ENCODE measurements around the gene HYPK. TPM values are rescaled to one million over a fixed set of nuclear protein-coding genes. Genes with fewer than 3 reads are reported as not detected.
"Not testable (repeated sequence)": the region's sequence is repeated elsewhere in the genome, so short reads cannot be mapped to it uniquely, and the experiment has no call there.

The HYPK gene
- total RNA-seq, 4 donors from 2014 or later, result 13.0 to 38.0 (median 21.5) TPM

DNA sequence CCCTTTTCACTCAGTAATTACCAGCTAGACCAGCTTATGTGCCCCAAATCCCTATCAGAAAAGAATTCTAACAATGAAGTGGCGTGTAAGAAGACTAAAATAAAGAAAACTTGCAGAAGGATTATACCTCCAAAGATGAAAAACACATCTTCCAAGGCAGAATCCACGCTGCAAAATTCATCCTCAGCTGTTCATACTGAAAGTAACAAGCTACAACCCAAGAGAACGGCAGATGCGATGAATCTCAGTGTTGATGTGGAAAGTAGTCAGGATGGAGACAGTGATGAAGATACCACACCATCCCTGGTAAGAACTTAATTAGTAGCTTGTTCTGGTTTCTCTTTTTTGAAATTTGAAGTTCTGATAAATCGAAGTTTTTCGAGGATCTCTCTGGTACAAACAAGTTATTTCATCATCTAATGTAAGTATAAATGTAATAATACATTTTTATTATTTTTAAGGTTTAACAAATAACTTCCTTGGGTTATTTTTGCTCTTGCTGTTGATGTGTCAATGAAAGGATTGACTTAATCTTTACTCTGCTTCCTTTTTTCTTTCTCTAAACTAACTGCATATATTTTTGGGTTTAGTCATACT, 27.8 kb downstream of the HYPK start:
- TF ChIP-seq, protein P1, sequence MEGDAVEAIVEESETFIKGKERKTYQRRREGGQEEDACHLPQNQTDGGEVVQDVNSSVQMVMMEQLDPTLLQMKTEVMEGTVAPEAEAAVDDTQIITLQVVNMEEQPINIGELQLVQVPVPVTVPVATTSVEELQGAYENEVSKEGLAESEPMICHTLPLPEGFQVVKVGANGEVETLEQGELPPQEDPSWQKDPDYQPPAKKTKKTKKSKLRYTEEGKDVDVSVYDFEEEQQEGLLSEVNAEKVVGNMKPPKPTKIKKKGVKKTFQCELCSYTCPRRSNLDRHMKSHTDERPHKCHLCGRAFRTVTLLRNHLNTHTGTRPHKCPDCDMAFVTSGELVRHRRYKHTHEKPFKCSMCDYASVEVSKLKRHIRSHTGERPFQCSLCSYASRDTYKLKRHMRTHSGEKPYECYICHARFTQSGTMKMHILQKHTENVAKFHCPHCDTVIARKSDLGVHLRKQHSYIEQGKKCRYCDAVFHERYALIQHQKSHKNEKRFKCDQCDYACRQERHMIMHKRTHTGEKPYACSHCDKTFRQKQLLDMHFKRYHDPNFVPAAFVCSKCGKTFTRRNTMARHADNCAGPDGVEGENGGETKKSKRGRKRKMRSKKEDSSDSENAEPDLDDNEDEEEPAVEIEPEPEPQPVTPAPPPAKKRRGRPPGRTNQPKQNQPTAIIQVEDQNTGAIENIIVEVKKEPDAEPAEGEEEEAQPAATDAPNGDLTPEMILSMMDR (IDR thresholded peaks at IDR 0.05), result no peak
- TF ChIP-seq POLR2A (IDR thresholded peaks at IDR 0.05), result no peak
- Histone ChIP-seq H3K27me3 (no peaks in the 10 kb centered on the region), H3K9me3 (no peaks in the 10 kb centered on the region), H3K4me3 (peak overlapping the region in 1 of 4 donors; percentile 65), H3K36me3 (no peaks in the 10 kb centered on the region), H3K4me1 (peaks cover 0 to 40% (median 9%) of the 10 kb centered on the region in 4 donors), H3K27ac (peak overlapping the region in 3 of 4 donors; percentile 67 to 77 (median 75))
- DNase-seq, result no peak

DNA sequence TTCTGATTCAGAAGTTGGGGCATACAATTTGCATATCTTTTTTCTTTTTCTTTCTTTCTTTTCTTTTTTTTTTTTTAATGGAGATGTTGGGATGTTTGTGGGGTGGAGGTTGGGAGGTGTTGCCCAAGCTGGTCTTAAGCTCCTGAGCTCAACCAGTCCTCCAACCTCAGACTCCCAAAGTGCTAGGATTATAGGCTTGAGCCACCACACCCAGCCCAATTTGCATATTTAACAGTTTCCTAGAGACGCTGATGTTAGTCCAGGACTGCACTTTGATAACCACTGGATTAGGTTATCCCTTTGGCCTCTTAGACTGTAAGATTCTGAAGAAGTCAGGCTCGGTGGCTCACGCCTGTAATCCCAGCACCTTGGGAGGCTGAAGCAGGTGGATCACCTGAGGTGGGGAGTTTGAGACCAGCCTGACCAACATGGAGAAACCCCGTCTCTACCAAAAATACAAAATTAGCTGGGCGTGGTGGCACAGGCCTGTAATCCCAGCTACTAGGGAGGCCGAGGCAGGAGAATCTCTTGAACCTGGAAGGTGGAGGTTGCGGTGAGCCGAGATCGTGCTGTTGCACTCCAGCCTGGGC, 29.6 kb downstream of the HYPK start:
- H3K4me1 ChIP-seq, result peaks cover 0 to 31% (median 6%) of the 10 kb centered on the region in 4 donors
- not testable (repeated sequence) for DNase-seq, H3K36me3 ChIP-seq

DNA sequence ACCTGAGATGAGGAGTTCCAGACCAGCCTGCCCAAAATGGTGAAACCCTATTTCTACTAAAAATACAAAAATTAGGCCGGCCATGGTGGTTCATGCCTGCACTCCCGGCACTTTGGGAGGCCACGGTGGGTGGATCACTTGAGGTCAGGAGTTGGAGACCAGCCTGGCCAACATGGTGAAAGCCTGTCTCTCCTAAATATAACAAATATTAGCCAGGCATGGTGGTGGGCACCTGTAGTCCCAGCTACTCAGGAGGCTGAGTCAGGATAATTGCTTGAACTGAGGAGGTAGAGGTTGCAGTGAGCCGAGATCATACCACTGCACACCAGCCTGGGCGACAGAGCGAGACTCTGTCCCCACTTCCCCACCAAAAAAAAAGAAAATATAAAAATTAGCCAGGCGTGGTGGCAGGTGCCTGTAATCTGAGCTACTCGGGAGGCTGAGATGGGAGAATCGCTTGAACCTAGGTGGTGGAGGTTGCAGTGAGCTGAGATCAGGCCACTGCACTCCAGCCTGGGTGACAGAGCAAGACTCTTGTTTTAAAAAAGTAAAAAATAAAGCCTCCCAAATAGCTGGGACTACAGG, 30.4 kb downstream of the HYPK start:
- H3K27ac ChIP-seq, H3K4me3 ChIP-seq, DNase-seq, H3K9me3 ChIP-seq, H3K27me3 ChIP-seq, H3K36me3 ChIP-seq: not testable (repeated sequence)
- H3K4me1 ChIP-seq, result peaks cover 0 to 30% (median 6%) of the 10 kb centered on the region in 4 donors

More for the DNA sequence above, 29.6 kb downstream of the HYPK start:
- H3K27me3 ChIP-seq, H3K4me3 ChIP-seq, H3K9me3 ChIP-seq, H3K27ac ChIP-seq: not testable (repeated sequence)

DNA sequence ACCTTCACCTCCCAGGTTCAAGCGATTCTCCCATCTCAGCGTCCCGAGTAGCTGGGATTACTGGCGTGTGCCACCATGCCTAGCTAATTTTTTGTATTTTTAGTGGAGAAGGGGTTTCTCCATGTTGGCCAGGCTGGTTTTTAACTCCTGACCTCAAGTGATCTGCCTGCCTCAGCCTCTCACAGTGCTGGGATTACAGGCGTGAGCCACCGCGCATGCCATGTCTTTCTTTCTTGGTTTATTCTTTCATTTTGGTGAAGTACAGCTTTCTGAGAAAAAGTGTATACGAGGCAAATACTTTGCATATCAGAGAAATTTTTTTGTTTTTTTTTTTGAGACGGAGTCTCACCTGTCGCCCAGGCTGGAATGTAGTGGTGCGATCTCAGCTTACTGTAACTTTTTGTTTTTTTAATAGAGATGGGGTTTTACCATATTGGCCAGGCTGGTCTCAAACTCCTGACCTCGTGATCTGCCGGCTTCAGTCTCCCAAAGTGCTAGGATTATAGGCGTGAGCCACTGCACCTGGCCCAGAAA, 31.2 kb downstream of the HYPK start:
- H3K4me3 ChIP-seq, DNase-seq, H3K27me3 ChIP-seq, H3K27ac ChIP-seq, H3K9me3 ChIP-seq, H3K36me3 ChIP-seq: not testable (repeated sequence)
- peaks cover 0 to 22% (median 6%) of the 10 kb centered on the region in 4 donors for H3K4me1 ChIP-seq

DNA sequence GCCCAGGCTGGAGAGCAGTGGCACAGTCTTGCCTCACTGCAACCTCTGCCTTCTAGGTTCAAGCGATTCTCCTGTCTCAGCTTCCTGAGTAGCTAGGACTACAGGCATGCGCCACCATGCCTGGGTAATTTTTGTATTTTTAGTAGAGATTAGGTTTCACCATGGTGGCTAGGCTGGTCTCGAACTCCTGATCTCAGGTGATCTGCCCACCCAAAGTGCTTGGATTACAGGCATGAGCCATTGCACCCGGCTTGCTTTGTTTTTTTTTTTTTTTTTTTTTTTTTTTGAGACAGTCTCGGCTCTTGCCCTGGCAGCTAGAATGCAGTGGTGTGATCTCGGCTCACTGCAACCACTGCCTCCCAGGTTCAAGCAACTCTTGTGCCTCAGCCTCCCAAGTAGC, 32.1 kb downstream of the HYPK start:
- H3K36me3 ChIP-seq, H3K27me3 ChIP-seq, H3K27ac ChIP-seq, H3K9me3 ChIP-seq, H3K4me3 ChIP-seq, DNase-seq: not testable (repeated sequence)
- H3K4me1 ChIP-seq, result peaks cover 0 to 15% (median 6%) of the 10 kb centered on the region in 4 donors

DNA sequence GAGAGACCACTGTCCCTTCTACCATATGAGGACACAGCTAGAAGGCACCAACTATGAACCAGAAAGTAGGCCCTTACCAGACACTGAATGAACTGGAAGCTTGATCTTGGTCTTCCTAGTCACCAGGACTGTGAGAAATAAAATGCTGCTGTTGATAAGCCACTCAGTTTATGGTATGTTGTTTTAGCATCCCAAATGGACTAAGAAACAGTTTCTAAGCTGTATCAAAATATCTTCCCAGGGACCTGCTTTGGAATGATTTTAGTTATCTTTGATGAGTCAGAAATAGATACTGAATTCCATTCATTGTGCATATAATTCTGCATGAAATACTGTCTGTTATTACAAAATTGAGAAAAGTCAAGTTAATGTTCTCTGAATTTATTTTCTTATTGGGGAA, 45.0 kb downstream of the HYPK start:
- Histone ChIP-seq H3K27me3 (no peaks in the 10 kb centered on the region), H3K27ac (no peak overlapping the region), H3K36me3 (peaks cover 0 to 9% (median 0%) of the 10 kb centered on the region in 3 donors), H3K4me1 (no peaks in the 10 kb centered on the region), H3K4me3 (no peak overlapping the region), H3K9me3 (no peaks in the 10 kb centered on the region)
- TF ChIP-seq, protein P1 (IDR thresholded peaks at IDR 0.05), result no peak
- TF ChIP-seq POLR2A (IDR thresholded peaks at IDR 0.05), result no peak
- no peak for DNase-seq

DNA sequence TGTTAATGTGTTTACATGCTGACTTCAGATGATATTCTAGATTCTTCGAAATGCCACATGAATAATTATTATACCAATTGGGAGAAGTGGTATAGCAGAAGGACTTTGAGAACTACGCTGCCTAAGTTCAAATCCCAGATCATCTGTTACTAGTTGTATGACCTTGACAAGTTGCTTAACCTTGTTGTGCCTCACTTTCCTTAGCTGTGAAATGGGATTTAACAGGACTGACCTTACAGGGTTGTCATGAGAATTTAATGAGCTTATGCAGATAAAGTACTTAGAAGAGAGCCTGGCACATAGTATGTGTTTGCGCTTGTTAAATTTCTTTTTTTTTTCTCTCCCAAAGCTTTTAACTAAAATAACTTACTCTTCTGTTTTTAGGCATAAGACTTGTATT, 50.9 kb downstream of the HYPK start:
- no peaks in the 10 kb centered on the region for H3K4me1 ChIP-seq
- H3K9me3 ChIP-seq, result no peaks in the 10 kb centered on the region
- DNase-seq, result no peak
- TF ChIP-seq POLR2A (IDR thresholded peaks at IDR 0.05), result no peak
- TF ChIP-seq, protein P1 (IDR thresholded peaks at IDR 0.05), result no peak
- peaks cover 0 to 15% (median 0%) of the 10 kb centered on the region in 3 donors for H3K36me3 ChIP-seq
- no peak overlapping the region for H3K4me3 ChIP-seq
- no peaks in the 10 kb centered on the region for H3K27me3 ChIP-seq
- H3K27ac ChIP-seq, result no peak overlapping the region

Data from Peyer's patch (tissue), 4 donors.